Measurements from ENCODE around the gene CD163. TPM values are rescaled to one million over a fixed set of nuclear protein-coding genes. Genes with fewer than 3 reads are reported as not detected.
"Not testable (repeated sequence)": the region's sequence is repeated elsewhere in the genome, so short reads cannot be mapped to it uniquely, and the experiment has no call there.

The CD163 gene
- total RNA-seq, result not detected

DNA sequence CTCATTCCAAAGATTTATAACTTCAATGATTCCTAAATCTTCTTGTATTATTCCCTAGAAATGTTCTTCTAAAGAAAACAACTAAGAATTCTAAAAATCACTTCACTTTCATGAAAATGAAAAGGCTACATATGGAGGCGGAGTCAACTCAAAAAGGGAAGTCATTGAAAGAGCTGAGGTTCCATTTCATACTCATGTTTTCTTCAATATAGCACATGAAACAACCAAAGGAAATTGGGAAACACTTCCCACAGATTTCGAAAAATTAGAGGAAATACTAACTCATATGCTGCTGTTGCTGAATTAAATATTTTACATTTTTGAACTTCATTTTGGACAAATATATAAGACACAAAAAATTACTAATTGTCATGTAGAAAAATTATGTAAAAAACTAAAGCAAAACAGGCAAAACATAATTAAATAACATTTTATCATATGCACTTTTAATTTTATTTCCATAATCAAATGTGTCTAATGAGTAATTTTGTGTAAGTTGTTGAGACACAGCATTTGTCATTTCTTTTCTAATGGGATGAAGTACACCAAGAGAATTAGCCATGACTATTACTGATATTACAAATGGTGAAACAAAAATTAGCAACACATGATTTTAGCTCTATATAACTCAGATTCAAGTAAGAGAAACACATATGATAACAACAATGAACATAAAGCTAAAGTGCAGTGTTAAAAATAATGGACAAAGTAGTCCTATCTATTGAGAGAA lies at the start of gene CD163:
Gene CD163, minus strand, starts transcription at position 92 of the 730 bp plus-strand sequence. Its CDS starts 87 bp downstream, at position 5.
- H3K36me3 Mint-ChIP-seq, result no peaks in the 10 kb centered on the region
- H3K9me3 Mint-ChIP-seq, result no peaks in the 10 kb centered on the region
- H3K4me3 Mint-ChIP-seq, result no peak within 1 kb of the TSS
- H3K27ac Mint-ChIP-seq, result no peak within 1 kb of the TSS
- H3K27me3 Mint-ChIP-seq, result peaks cover 22% of the 10 kb centered on the region
- no peak for DNase-seq
- H3K4me1 Mint-ChIP-seq, result no peaks in the 10 kb centered on the region

DNA sequence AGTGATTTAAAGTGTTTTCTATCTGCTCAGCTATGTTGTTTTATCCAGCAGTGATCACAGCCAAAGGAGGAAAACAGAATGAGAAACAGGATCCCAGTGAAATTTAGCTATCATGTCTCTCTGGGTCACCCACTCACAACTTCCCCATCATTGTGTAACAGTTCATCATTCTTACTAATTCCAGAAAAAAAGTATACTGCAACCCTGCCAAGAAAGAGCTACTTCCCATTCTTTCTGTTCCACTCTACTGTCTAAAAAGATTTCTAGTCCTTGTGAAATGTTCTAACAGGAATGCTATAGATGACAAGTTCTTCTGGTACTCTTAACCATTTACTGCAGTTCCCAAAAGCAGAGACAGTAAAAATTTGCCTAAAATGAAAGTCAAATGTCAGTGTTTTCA lies 39.2 kb upstream of the CD163 start:
- H3K9me3 Mint-ChIP-seq, result no peaks in the 10 kb centered on the region
- H3K36me3 Mint-ChIP-seq, result no peaks in the 10 kb centered on the region
- H3K27me3 Mint-ChIP-seq, result peaks cover 26% of the 10 kb centered on the region

DNA sequence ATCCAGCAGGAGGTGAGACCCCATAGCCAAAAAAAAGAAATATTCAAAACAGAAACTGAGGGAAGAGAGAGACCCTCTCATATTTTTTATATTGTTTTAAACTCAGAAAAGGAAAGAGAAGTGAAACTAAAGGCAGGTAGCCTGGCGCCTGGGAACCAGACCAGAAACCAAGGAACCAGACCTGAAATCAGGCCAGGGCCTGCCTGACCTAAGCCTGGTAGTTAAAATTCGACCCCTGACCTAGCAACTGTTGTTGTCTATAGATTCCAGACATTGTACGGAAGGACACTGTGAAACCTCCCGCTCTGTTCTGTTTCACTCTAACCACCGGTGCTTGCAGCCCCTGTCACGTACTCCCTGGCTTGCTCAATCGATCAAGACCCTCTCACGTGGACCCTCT lies 38.5 kb upstream of the CD163 start:
- no peaks in the 10 kb centered on the region for H3K36me3 Mint-ChIP-seq
- no peaks in the 10 kb centered on the region for H3K4me1 Mint-ChIP-seq
- H3K4me3 Mint-ChIP-seq, result no peak overlapping the region
- no peak overlapping the region for H3K27ac Mint-ChIP-seq
- no peaks in the 10 kb centered on the region for H3K9me3 Mint-ChIP-seq
- no peak for DNase-seq
- peaks cover 23% of the 10 kb centered on the region for H3K27me3 Mint-ChIP-seq

More for the DNA sequence above, 39.2 kb upstream of the CD163 start:
- H3K27ac Mint-ChIP-seq, result no peak overlapping the region
- no peak for DNase-seq
- no peak overlapping the region for H3K4me3 Mint-ChIP-seq
- no peaks in the 10 kb centered on the region for H3K4me1 Mint-ChIP-seq

DNA sequence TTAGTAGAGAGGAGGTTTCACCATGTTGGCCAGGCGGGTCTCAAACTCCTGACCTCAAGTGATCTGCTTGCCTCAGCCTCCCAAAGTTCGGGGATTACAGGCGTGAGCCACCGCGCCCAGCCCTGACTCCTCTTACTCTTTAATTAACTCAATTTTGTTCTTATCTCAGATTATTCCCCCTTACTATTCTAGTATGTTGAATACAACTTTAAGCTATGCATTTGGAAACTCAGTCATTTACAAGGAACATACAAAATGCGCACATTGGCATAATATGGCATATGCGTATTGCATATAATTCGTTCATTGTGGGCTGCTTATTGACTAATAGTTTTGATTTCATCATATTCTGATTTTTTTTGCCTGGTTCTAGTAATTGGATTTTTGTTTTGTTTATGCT lies 10.8 kb upstream of the CD163 start:
- Mint-ChIP-seq H3K9me3 (peaks cover 3% of the 10 kb centered on the region), H3K4me3 (no peak overlapping the region), H3K27me3 (peaks cover 8% of the 10 kb centered on the region), H3K4me1 (no peaks in the 10 kb centered on the region), H3K36me3 (no peaks in the 10 kb centered on the region), H3K27ac (no peak overlapping the region)
- no peak for DNase-seq

DNA sequence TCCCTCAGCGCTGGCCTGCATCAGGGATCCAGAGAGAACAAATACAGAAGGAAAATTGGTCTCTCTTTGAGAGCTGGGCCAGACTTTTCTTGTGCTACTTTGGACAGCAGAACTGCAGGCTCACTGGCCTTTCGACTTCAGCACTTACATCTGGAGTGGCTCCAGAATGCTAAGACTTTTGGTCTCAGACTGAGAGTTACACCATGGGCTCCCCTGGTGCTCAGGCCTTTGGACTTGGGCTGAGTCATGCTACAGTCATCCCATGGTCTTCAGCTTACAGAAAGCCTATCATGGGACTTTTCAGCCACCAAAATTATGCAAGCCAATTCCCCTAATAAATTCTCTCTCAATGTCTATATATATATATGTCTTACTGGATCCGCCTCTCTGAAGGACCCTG lies 9.0 kb upstream of the CD163 start:
- Mint-ChIP-seq H3K27ac (no peak overlapping the region), H3K9me3 (peaks cover 3% of the 10 kb centered on the region), H3K36me3 (no peaks in the 10 kb centered on the region), H3K27me3 (peaks cover 15% of the 10 kb centered on the region), H3K4me1 (no peaks in the 10 kb centered on the region), H3K4me3 (no peak overlapping the region)
- no peak for DNase-seq

DNA sequence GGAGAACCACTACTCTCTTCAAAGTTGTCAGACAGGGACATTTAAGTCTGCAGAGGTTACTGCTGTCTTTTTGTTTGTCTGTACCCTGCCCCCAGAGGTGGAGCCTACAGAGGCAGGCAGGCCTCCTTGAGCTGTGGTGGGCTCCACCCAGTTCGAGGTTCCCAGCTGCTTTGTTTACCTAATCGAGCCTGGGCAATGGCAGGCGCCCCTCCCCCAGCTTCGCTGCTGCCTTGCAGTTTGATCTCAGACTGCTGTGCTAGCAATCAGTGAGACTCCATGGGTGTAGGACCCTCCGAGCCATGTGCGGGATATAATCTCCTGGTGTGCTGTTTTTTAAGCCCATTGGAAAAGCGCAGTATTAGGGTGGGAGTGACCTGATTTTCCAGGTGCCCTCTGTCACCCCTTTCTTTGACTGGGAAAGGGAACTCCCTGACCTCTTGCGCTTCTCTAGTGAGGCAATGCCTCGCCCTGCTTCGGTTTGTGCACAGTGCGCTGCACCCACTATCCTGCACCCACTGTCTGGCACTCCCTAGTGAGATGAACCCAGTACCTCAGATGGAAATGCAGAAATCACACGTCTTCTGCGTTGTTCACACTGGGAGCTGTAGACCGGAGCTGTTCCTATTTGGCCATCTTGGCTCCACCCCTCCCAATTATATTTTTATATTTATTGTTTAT lies 6.4 kb upstream of the CD163 start:
- H3K4me3 Mint-ChIP-seq, H3K36me3 Mint-ChIP-seq, DNase-seq, H3K9me3 Mint-ChIP-seq, H3K27ac Mint-ChIP-seq, H3K4me1 Mint-ChIP-seq: not testable (repeated sequence)
- H3K27me3 Mint-ChIP-seq, result peaks cover 11% of the 10 kb centered on the region

DNA sequence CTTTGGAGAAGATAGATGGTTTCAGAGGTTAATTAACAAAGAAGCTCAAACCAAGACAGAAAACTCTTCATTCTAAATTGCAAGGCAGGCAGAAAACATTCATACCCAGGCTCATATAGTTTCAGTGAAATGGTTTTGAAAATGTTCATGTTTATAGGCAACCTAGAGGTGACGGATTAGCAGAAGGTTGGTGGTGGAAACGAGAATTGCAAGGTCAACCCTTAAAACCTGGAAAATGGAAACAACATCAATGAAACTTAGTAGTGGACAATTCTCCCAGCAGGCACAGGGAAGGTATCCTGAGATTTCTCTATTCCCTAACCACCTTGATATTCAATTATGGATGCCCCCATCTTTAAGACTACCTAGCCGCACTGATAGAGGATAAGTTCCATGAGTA lies 965 bp downstream of the CD163 start:
- Mint-ChIP-seq H3K27ac (no peak overlapping the region), H3K9me3 (no peaks in the 10 kb centered on the region), H3K36me3 (no peaks in the 10 kb centered on the region), H3K4me1 (no peaks in the 10 kb centered on the region), H3K4me3 (no peak overlapping the region), H3K27me3 (peaks cover 33% of the 10 kb centered on the region)
- DNase-seq, result no peak

DNA sequence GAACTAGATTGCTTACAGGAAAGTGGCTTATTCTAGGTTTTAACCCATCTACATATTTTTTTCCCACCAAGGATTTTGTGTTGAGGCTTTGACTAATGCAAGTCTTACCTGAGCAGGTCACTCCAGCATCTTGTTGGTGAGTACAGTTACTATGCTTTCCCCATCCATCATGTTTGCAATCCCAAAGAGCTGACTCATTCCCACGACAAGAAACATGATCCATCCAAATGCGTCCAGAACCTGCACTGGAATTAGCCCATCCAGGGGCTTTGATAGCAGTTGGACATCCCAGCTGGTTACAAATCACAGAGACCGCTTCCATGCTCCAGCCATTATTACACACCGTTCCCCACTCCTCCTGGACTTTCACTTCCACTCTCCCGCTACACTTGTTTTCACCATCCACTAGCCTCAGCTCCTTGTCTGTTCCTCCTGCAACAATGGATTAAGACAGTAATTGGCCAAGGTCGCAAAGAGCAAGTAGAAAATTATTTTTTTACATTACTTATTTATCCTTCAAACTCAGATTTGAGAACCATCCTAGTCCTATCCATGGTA lies 2.5 kb downstream of the CD163 start:
- Mint-ChIP-seq H3K9me3 (no peaks in the 10 kb centered on the region), H3K27me3 (peaks cover 37% of the 10 kb centered on the region), H3K4me3 (no peak overlapping the region), H3K36me3 (no peaks in the 10 kb centered on the region), H3K27ac (no peak overlapping the region), H3K4me1 (no peaks in the 10 kb centered on the region)
- DNase-seq, result no peak

DNA sequence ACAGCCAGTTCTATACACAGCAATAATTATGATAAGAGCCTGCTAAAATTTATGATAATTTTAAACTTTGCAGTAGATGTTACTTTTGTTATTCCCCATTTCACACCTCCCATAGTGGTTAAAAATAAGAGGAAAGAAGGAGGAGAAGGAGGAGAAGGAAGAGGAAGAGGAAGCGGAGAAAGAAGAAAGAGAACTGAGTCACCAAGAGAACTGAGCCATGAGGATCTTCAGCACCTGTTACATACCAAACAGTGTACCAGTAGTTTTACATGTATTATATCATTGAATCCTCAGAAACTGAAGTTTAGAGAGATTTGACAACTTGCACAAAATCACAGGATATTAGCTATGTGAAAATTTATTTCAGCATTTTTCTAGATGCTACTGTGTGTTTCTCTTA lies 3.9 kb downstream of the CD163 start:
- H3K27ac Mint-ChIP-seq, result no peak overlapping the region
- H3K4me1 Mint-ChIP-seq, result no peaks in the 10 kb centered on the region
- H3K36me3 Mint-ChIP-seq, result no peaks in the 10 kb centered on the region
- peaks cover 45% of the 10 kb centered on the region for H3K27me3 Mint-ChIP-seq
- no peak overlapping the region for H3K4me3 Mint-ChIP-seq
- no peak for DNase-seq
- no peaks in the 10 kb centered on the region for H3K9me3 Mint-ChIP-seq

DNA sequence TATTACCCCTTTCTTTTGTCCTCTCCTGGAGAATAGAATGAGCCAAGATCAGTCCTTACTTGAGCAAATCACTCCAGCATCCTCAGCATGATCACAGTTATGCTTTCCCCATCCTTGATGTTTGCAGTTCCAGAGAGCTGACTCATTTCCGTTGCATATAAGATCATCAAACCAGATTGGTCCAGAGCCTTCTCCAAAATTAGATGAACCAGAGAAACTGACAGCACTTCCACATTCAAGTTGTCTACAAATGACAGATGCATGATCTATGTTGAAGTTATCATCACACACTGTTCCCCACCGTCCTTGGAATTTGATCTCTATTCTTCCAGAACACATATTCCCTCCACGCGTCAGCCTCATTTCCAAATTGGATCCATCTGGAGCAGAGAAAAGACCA lies 4.8 kb downstream of the CD163 start:
- H3K4me3 Mint-ChIP-seq, result no peak overlapping the region
- no peaks in the 10 kb centered on the region for H3K36me3 Mint-ChIP-seq
- peaks cover 45% of the 10 kb centered on the region for H3K27me3 Mint-ChIP-seq
- DNase-seq, result no peak
- no peaks in the 10 kb centered on the region for H3K9me3 Mint-ChIP-seq
- H3K27ac Mint-ChIP-seq, result no peak overlapping the region
- H3K4me1 Mint-ChIP-seq, result no peaks in the 10 kb centered on the region

DNA sequence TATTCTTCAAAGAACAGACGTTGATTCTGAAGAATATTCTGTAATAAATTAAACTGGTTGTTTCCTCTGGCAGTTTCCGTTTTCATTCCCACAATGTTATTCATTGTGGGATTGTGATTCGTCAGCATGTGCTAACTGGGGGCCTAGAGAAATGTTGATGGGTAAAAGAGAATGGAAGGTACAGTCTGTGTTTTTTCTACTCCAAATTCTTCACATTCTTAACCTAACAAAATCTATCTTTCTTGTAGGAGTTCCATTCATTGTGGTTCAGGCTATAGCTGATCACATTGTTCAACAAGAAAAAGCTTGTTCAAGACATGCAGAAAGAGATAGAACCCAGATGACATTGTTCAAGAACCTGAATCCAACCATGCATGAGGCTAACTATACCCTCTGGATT lies 5.9 kb downstream of the CD163 start:
- H3K27me3 Mint-ChIP-seq, result peaks cover 39% of the 10 kb centered on the region
- DNase-seq, result no peak
- no peaks in the 10 kb centered on the region for H3K9me3 Mint-ChIP-seq
- no peak overlapping the region for H3K27ac Mint-ChIP-seq
- no peaks in the 10 kb centered on the region for H3K36me3 Mint-ChIP-seq
- H3K4me3 Mint-ChIP-seq, result no peak overlapping the region
- H3K4me1 Mint-ChIP-seq, result no peaks in the 10 kb centered on the region

DNA sequence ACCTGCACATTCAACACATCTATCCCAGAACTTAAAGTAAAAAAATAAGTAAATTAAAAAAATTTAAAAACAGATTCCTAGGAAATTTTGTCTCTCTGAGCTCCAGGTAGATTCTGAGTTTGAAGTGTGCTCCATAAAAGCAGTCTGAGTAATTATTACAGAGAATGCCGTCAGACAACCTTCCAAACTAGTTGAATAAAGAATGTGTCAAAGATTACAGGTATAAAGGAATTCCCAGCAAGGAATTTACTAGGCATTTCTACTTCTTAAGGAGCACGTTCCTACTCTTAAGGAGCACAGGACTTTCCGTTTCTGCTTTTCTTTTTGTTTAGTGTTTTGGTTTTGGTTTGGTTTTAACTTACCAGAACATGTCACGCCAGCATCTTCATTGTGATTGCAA lies 7.1 kb downstream of the CD163 start:
- Mint-ChIP-seq H3K9me3 (no peaks in the 10 kb centered on the region), H3K4me1 (no peaks in the 10 kb centered on the region), H3K4me3 (no peak overlapping the region), H3K36me3 (no peaks in the 10 kb centered on the region), H3K27me3 (peaks cover 31% of the 10 kb centered on the region), H3K27ac (no peak overlapping the region)
- DNase-seq, result no peak

DNA sequence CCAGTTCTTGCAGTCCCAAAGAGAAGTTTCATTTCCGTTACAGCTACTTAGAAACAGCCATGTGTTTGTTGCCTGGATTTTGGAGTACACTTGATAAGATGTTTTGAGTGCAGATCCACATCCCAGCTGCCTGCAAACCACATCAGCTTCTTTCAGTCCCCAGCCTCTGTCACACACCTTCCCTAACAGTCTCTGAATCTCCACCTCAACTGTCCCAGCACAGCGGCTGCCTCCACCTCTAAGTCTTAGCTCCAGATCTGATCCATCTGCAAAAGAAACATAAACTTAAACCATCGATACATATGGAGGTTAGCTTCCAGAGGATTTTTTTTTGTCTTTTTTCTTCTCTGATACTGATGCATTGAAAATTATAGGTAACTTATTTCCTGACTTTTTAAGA lies 8.4 kb downstream of the CD163 start:
- Mint-ChIP-seq H3K27me3 (peaks cover 26% of the 10 kb centered on the region), H3K27ac (no peak overlapping the region), H3K36me3 (no peaks in the 10 kb centered on the region), H3K4me3 (no peak overlapping the region), H3K9me3 (no peaks in the 10 kb centered on the region), H3K4me1 (no peaks in the 10 kb centered on the region)
- no peak for DNase-seq

DNA sequence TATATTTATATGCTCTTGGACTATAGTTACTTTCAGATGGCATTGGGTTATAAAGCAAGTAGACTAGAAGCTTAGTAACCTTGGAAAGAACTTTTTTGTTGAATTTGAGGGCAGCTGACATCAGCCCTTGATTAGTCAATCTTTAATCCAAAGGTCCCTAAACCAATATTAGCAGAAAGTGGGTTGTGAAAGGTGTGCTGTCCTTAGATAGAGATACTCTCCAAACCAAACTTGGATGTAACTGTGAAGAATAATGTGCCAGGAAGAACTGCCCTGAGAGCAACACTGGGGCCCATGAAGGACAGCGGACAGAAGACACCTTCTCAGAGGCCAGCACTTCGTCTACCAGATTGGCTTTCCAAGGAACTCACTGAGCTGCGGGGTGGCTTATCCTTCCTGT lies 10.6 kb downstream of the CD163 start:
- no peaks in the 10 kb centered on the region for H3K9me3 Mint-ChIP-seq
- H3K4me3 Mint-ChIP-seq, result no peak overlapping the region
- no peaks in the 10 kb centered on the region for H3K36me3 Mint-ChIP-seq
- H3K27ac Mint-ChIP-seq, result no peak overlapping the region
- peaks cover 16% of the 10 kb centered on the region for H3K27me3 Mint-ChIP-seq
- no peak for DNase-seq
- no peaks in the 10 kb centered on the region for H3K4me1 Mint-ChIP-seq

DNA sequence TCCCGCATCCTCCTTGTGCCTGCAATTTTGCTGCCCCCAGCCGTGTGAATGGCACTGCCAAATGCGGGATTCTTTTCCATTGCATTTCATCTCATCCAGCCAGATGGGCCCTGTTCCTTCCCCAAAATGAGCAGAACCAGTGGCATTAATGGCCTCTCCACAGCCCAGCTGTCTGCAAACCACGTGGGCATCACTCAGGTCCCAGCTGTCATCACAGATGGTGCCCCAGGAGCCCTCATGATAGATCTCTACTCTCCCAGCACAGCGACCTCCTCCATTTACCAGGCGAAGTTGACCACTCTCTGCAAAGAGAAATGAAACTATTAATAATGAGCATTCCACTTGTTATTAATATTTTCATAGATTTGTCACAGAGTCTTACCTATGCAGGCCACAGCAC lies 17.1 kb downstream of the CD163 start:
- Mint-ChIP-seq H3K27me3 (peaks cover 8% of the 10 kb centered on the region), H3K4me1 (no peaks in the 10 kb centered on the region), H3K9me3 (no peaks in the 10 kb centered on the region), H3K36me3 (no peaks in the 10 kb centered on the region), H3K4me3 (no peak overlapping the region), H3K27ac (no peak overlapping the region)
- no peak for DNase-seq

DNA sequence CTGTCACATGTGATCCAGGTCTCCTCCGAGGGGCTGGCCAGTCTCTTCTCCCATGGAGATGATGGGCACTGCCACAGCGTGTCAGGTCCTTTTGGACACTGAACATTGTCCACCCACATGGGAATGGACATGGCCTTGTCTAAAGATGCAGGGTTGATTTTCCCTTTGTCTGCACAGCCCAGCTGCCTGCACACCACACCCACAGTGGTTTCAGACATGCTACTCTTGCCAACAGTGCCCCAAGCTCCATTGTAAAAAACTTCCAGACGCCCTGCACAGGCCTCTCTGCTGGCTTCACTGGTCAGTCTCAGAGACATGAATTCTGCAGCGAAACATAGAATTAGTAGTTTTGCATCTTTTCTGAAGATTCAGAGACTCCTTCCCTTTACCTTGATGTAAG lies 18.5 kb downstream of the CD163 start:
- no peak overlapping the region for H3K27ac Mint-ChIP-seq
- H3K4me1 Mint-ChIP-seq, result no peaks in the 10 kb centered on the region
- no peak for DNase-seq
- H3K4me3 Mint-ChIP-seq, result no peak overlapping the region
- H3K27me3 Mint-ChIP-seq, result peaks cover 8% of the 10 kb centered on the region
- no peaks in the 10 kb centered on the region for H3K9me3 Mint-ChIP-seq
- no peaks in the 10 kb centered on the region for H3K36me3 Mint-ChIP-seq

Data from activated naive CD8-positive, alpha-beta T cell treated with anti-CD3 and anti-CD28 coated beads for 36 hours (primary cell).